HG02970 (cell line): ENCODE data around the gene POLD4.
A peak's percentile ranks its signal among the peaks of the same experiment; 100 is the strongest.

Experiments
- ATAC-seq: cut with Tn5 transposase; IDR thresholded peaks from one replicate; pipeline ENCODE4 v1.9.1; 2021; ENCODE audit warnings: mild to moderate bottlenecking, moderate library complexity, moderate number of reproducible peaks; ENCODE audit not compliant: unreplicated experiment, low FRiP score

The POLD4 gene

GRCh38 chr11:67390947-67391303 lies 37.6 kb upstream of the POLD4 start:
- no peak for ATAC-seq

GRCh38 chr11:67389477-67389876 lies 36.1 kb upstream of the POLD4 start:
- ATAC-seq = no peak

- no peak for ATAC-seq
These were observed 34.2 kb upstream of the POLD4 start for GRCh38 chr11:67387518-67387917.

- no peak for ATAC-seq
These were observed 33.7 kb upstream of the POLD4 start for GRCh38 chr11:67387069-67387468.

GRCh38 chr11:67384851-67385366 lies 31.6 kb upstream of the POLD4 start:
- no peak for ATAC-seq

GRCh38 chr11:67382276-67383136 lies 29.2 kb upstream of the POLD4 start:
- no peak for ATAC-seq

- no peak for ATAC-seq
These were observed 28.1 kb upstream of the POLD4 start for GRCh38 chr11:67381244-67381972.

- ATAC-seq = no peak
These were observed 26.0 kb upstream of the POLD4 start for GRCh38 chr11:67379061-67380058.

GRCh38 chr11:67378544-67378943 lies 25.2 kb upstream of the POLD4 start:
- ATAC-seq = no peak

GRCh38 chr11:67376873-67377808 lies 23.8 kb upstream of the POLD4 start:
- ATAC-seq = no peak

GRCh38 chr11:67376063-67376820 lies 22.9 kb upstream of the POLD4 start:
- no peak for ATAC-seq

GRCh38 chr11:67375320-67376055 lies 22.1 kb upstream of the POLD4 start:
- no peak for ATAC-seq

GRCh38 chr11:67374571-67375281 lies 21.4 kb upstream of the POLD4 start:
- ATAC-seq = no peak

- peak; percentile 30 for ATAC-seq
These were observed 20.6 kb upstream of the POLD4 start for GRCh38 chr11:67373648-67374570.

GRCh38 chr11:67372993-67373647 lies 19.8 kb upstream of the POLD4 start, which contains the start of gene CLCF1:
Gene CLCF1 (minus strand): TSS chr11:67373598. CDS start chr11:67373539, 59 bp downstream.
- peak; percentile 40 for ATAC-seq
